Measurements from ENCODE around the gene ADSS1.

The ADSS1 gene

DNA sequence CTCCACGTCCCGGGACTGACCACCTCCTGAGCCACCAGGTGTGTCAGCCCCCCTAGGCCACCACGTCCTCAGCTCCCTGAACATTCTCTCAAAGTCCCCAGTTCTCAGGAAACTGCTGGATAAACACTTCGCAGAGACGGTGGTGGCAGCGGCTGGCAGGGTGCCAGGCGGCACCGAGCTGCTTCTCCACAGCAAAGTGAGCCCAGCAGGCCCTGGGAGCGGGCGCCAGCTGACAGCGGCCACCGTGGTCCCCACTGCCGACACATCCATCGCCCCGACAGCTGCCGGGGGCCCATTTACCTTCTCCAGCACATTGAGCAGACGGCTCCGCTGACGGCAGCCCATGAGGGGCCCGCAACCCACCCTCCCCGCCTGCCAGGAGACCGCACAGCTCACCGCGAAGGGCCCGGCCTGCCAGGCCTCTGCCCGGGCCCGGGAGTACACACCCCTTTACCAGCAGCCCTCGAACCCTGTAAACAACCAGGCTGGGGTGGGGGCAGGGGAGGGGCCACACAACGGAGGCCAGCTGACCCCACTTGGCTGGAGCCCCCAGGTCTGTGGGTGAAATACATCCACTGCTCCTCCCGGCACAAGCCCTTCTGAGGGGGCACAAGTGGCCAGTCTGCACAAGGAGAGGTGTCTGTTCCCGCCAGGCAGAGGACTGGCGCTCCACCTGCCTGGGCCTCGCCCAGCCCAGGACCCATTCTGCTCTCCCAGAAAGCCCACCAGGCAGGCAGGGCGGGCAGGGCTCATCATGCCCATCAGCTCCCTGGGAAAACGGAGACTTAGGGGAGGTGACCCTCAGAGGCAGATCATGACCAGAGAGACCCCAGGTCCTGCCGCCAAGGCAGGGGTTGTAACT is 61.0 kb downstream of the ADSS1 start:
- no peak for DNase-seq

DNA sequence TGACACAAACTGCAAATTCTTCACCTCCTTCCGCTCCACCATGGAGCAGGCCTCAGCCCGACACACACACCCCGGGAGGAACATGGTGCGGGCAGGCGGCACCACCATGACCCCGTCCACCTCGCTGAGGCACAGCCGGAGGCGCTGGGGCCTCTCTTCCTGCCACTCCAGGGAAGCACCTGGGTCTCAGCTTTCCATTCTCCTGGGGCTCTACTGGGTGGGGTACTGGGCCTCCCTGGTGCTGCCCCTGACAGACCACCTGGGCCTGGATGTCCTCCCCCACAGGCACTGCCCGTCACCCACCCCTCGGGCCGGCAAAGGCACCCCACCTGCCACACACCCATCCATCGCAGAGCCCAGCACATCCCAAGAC is 61.7 kb downstream of the ADSS1 start:
- DNase-seq = no peak

DNA sequence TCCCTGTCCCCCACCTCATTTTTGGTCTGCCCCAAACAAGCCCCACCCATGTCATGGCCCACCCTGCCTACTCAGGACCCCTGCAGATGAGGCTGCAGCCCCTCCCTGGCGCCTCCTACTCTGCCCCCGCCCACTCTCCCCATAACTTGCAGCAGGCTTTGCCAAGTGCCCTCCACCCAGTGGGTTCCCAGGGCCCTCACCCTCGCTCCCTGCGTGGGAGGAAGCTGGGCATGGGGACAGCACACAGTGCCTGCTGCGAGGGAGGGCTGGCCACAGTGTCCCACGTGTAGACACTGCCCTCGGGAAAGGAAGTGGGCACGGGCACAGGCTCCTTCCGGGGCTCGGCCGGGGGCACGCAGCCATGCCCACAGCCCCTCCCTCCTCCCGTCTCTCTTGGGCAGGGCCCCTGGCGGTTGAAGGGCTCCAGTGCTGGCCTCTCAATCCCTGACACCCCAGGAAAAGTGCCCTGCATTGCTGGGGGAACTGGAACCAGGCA is 62.1 kb downstream of the ADSS1 start:
- no peak for DNase-seq

DNA sequence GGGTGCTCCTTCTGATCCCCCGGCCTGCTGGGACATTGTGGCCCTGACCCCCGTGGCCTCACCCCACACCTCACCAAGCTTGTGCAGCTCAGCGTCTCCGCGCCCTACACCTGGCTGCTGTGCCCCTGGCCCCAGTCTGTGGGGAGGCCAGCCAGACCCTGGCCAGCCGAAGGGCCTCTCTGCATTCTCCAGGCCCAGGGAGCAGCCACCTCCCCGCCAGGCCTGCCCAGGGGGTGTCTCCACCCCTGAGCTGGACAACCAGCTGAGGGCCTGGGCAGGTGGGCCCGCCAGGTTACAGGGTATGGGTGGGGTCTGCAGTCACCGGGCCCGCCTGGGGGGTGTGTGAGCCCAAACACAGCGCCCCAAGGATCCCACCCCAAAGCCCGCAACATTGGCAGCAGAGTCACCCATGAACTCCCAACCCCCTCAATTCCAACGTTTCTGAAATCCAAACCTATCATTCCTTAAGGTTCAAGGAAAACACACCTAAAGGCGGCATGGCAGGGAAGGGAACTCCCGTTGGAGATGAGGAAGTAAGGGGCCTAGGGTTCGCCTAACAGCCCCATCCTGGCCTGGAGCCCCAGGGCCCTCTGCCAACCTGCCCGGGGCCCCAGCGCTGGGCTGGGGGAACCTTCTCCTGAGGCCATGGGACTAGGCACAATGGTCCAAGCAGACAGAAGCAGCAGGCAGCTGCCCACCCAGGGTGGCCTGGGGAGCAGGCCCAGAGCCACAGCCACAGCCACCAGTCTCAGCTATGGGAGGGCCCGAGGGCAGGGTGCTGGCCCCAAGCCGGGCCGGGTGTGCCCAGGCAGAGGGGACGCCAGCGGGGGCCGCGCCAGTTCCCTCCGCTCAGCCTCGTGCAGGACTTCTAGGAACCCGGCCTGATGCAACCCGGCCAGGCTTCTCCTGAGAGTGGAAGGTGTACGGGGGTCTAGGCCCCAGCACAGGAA is 63.0 kb downstream of the ADSS1 start:
- no peak for DNase-seq

DNA sequence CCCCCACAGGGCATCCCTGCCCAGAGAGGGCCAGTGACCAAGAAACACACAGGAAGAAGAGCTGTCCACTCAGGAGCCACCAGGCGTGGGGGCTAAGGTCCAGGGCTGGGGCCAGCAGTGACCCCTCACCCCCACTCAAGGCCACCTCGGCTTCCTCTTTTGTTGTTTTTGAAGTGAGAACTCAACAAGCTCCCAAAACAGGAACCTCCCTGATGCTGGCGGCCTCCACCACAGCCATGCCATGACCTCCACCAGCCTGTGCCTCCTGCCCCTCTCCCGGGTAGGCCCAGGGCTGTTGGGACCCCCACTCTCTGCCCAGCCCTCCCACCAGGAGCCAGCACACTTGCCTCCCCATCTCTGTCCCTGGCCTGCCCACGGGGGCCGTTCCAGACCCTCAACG is 63.7 kb downstream of the ADSS1 start:
- no peak for DNase-seq

DNA sequence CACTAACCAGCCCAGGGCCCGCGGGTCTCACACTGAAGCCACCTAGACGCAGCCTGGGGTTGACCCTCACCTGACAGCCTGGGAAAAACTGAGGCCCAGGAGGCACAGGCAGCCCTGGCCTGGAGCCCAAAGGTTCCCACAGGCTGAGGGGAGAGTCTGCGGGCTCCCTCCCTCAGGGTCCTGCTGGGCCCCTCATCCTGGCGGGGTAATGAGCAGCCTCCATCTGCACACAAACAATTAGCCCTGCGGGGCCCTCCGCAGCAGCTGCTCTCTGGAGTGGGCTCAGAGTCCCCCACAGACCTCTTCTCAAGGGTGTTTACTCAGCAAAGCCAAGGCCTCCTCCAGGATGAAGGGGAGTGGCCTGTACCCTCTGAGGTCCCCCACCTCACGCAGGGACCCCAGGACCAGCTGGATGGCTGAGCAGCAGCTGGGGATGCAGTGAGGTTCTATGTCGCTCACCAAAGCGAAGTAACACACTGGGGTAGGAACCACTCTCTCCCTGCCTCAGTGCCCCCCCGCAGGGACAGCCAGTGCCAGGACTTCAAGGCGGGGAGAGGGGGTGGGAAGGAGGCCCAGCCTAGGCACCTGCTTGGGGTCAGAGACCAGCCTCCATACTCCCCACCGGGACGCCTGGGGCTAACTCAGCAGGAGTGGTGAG is 64.3 kb downstream of the ADSS1 start:
- no peak for DNase-seq

DNA sequence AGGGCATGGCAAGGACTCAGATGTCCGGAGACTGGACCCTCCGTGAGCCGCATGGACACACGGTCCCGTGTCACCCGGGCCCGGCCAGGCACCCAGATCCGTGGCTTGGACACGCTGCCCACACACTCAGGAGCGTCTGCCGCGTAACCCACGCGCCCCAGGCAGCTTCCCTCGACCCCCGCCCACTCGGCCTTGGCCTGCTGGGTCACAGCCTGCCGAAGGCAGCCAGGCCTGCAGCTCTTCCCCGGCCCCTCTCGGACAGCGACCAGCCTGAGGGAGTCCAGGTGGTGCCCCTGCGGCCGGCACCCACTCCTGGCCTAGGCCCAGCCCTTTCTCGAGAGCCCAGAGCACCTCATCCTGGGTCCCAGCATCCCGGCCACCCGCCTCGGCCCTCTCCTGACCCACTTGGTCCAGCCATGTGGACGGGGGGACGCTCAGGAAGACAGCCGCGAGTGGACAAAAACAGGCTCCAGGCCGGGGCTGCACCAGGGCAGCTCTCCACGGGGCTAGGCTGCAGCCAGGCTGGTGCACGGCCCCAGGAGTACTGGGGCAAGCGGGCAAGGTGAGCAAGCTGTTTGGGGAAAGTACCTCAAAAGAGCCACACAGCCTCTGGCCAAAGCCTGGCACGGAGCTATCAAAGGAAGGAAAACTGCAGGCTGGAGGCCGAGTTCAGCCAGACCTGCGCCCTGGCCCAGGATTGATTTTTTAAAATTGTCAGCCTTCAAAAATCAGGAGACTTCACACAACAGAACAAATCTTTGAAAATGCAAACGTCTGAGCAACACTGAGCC is 65.0 kb downstream of the ADSS1 start:
- no peak for DNase-seq

DNA sequence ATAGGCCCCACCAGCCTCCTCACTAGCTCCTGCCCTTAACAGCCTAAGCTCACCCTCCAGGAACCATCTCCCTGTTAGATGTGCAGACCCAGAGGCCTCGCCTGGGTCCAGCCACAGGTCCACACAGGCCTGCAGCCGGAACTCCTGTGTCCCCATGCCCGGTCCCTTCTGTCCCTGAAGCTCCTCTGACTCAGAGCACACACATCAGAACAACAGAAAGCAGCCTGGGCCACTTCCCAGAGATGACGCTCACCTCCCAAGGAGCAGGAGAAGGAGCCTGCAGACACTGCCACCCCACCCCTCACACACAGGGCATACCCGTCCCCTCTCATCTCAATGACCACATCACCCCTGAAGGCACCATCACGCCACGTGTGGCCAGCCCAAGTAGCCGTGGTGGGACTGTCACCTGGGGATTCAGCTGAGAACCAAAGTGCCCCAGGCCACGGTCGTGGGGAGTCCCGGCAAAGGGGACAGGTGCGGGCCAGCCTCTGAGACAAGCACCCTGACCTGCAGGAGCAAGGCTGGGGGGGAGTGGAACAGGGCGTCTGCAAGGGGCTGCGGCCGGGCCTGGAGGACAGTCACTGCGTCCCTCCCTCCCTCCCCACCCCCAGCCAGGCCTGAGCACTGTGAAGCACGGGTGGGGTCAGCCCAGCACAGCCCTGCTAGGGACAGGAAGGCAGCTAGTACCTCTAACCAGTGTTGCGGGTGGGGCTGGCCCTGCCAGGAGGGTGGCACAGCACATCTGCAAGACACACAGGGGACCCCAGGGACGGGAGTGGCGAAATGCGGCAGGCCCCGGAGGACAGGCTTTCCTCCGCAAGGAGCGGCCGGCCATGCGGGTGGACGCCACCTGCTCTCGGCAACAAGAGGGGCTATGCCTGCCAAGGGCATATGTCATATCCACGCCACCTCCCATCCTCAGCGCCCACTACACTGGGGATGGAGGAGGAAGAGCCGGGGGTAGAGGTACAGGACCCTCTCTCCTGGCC is 66.0 kb downstream of the ADSS1 start:
- no peak for DNase-seq

DNA sequence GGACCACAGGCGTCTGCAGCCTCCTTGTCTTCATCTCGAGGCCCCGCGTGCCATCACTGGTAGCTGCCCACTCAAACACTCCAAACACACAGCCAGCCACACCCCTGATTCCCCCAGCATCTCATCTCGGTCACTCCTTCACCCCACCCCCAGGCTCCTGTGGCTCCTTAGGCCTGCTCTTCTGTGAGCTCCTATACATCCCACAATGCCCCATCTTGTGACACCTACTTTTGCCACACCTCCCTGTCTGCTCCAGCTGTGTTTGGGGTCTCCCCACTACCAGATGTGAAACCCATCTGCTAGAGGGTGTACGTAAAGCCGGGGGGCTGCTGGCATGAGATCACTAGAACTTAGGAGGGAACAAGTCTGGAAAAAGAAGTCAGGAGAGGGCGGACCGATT is 67.4 kb downstream of the ADSS1 start:
- no peak for DNase-seq

DNA sequence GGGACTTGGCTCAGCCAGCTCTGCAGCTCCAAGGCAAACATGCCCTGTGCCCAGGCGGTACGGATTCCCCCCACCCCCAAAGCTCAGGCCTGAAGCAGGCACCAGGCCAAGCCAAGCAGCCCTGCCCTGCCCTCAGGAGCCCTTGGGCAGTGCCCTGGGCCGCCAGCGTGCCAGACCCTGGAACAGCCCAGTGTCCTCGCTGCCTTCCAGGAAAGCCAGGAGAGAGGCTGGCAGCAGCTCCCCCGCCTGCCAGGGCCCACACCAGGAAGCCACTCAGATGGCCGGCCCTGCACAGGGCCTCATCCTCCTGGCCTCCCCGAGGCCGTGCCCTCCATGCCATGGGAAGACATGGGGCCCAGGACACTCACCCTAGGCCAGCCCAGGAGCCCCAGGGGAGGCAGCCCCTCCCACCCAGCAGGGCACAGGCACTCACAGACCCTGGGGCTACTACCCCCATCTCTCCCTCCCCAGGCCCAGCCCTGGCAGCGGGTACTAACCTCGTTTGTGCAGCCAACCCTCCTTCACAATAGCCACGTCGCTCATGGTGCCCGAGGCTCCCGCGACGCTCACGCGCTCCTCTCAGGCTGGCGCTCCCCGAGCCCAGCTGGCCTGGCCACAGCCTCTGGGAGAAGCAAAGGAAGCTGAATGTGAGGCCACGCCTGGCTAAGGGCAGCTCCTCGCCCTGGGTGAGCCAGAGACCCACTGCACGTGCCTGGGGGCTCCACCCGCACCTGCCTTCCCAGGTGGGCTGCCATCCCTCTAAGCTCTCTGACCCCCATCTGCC is 68.3 kb downstream of the ADSS1 start:
- no peak for DNase-seq

DNA sequence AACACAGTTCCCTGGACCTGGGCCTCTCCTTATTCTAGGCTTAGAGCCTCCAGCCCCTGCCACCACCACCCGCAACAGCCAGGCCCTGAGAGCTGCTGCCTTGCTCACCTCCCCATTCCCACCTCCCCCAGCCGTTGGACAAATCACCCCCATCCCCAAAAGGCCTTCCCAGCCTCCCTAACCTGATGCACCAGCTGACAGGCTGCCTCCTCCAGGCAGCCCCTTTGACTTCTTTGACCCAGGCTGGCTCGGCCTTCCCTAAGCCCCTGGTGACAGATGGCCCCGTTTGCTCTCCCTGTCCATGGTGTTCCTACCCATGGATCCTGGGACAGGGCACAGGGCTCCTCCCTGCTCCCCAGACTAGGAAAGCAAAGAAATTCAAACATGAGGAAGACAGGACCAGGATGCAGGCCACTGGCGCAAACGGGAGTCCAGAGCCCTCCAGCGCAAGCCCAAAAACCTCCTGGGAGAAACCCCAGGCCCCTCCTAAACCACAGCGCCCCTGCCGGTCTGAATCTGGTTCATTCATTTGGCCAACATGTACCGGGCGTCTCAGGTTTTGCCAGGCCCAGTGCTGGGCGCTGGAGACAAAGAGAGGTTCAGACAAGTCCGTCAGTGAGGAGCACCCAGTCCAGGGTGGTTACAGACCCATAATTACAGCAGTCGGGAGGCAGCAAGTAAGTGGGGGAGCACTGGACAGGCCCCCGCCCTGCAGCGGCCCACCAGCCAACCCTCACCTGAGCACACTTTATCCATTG is 69.1 kb downstream of the ADSS1 start:
- DNase-seq = no peak

DNA sequence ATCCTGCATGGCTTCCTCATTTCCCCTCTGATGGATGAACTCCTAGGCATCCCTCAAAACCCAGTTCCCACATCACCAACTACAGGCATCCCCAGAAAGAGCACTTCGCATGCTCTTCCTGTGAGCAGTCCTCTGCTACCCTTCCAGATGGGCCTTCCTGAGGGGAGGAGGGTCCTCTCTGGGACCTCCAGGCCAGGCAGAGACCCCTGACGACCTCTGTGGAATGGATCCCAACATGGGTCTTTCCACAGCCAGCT is 69.6 kb downstream of the ADSS1 start:
- DNase-seq = no peak

DNA sequence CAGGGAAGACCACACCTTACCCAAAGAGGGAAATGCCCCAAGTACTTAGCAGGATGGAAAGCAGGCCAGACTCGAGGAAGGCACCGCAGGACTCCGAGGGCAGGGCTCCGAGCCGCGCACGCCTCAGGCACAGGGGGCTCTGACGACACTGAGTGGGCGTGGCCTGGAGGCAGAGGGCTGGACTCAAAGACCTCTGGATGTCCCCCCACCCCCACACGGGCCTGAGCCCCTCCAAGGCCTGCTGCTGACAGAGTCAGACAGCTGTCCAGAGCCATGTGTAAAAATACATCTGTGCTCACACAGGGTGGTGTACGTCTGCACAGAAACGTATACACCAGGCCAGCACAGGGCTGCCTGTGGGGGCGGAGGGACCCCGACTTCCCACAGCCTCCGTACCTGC is 70.1 kb downstream of the ADSS1 start:
- DNase-seq = no peak

DNA sequence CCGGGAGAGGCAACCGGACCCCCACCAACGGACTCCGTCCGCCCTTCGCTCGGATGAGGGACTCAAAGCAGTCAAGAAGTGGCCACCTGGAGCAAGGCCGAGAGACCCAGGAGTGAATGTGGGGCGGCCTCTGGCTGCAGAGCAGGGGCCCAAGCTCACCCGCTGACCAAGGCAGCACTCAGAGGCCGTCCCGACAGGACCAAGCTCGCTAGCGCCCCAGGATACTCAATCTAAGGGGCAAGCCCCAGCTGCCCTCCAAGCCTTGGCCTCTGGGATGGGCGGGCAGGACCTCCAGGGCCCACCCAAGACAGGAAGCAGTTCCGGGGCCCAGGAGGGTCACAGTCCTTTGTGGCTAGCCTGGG is 70.6 kb downstream of the ADSS1 start:
- DNase-seq = no peak

DNA sequence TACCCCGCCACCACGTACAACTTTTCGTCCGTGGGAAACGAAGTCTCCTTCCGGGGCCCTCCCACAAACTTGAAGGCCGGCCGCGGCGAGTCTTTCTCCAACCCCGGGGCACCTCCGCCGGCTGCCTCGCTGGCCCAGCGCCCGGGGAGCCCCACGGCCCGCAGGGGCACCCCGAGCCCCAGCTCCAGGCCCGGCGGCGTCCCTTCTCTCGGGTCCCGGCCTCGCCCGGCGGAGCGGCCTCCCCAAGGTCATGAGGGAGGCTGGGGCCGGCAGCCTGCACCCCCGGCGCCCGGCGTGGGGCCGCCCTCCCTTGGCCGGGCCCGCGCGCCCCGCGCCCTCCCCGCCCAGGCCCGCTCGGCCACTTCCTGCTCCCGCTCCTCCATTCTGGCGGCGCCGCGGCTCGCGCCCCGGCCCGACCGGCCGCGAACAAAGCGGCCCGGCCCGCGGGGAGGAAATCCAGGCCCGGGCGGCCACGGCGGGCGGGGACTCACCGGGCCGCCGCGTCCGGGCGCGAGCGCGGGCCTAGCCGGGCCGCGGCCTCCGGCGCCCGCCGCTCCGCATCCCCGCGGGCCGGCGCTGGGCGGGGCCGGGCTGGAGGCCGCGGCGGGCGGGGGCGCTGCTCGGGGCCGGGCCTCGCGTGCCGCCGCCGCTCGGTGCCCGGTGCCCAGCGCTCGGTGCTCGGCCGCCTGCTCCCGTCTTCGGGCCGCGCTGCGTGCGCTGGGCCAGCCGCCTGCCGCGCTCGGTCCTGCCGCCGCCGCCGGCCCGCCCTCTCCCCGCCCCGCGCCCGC is 71.2 kb downstream of the ADSS1 start, which contains the start of gene AKT1:
Gene AKT1, minus strand, starts transcription at position 756 of the 788 bp plus-strand sequence. CDS start 3,105 bp downstream, outside the sequence.
- DNase-seq = no peak

DNA sequence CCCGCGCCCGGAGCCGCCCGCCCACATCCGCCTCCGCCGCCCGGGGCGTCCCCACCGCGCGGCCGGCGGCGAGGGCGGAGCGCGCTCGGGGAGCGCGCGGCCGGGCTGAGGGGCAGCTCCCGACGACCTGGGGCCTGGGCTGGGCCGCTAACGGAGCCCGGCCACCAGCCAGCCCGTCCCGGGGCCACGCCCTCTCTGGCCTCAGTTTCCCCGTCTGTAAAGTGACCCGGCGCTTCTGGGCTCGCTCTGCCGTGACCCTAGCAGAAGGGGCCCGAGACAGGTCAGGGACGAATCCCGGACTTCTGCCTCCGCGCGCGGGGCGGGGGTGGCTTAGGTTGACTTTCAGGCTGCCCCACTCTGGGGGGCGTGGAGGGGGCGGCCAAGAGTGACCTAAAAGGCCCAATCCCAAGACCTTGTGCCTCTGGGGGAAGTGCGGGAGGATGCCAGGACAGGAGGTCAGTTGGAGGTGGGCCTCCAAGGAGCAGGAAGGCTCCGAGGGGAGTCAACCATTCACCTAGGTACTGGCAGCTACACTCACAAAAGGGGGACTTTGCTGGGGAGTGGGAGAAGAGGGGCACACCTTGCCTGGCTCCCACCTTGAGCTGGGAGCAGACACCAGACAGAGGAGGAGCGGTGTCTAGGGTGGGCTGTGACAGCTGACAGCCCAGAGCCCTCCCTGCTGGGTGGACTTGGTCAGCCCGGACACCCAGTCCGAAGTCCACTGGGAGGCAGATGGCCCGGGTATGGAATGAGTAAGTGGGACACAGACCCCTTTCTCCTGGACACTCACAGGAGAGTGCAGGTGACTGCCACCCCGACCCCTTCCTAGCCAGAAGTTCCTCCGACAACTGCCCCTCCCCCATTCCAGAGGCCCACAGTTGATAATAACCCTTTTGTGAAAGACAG is 72.0 kb downstream of the ADSS1 start:
- no peak for DNase-seq

DNA sequence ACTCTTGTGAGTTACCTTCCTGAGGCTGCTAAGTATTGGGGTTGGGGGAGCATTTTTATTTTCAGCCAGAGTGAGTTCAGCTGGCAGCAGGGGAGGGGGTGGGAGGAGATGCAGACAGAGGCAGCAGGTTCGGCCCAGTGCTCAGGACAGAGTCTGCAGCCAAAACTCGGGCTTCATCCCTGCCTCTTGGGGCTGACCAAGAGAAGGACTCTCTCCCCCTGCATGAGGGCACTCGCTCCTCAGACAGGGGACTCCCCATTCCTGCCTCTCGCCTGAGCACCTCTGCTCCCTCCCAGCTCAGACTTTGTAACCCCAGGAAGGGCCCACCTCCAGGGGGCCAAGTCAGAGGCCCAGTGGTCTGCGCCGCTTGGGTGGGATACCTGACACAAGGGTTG is 72.7 kb downstream of the ADSS1 start:
- no peak for DNase-seq
